Hepatocyte (in vitro differentiated cells): ENCODE measurements around the gene SEPTIN5.

Experiments
- CTCF ChIP-seq: fragments of 200-600 bp; sonication (generic); IDR thresholded peaks from 2 replicates; pipeline ENCODE4 v1.5.1; 2016; ENCODE audit warnings: antibody characterized with exemption, mild to moderate bottlenecking; ENCODE audit not compliant: poor library complexity
- EZH2 ChIP-seq: fragments of 200-600 bp; sonication (generic); IDR thresholded peaks from 2 replicates; pipeline ENCODE4 v1.6.1; 2016; ENCODE audit warnings: antibody characterized with exemption, mild to moderate bottlenecking, borderline replicate concordance
- EZH2phosphoT487 ChIP-seq: fragments of 200-600 bp; sonication (generic); IDR thresholded peaks from one replicate; pipeline ENCODE4 v1.6.1; 2018; ENCODE audit warnings: antibody characterized with exemption, mild to moderate bottlenecking, low read depth, moderate library complexity; ENCODE audit not compliant: unreplicated experiment, severe bottlenecking

- TF ChIP-seq EZH2 (no peak), CTCF (no peak), EZH2phosphoT487 (peak; percentile 43)
These were observed 48.5 kb downstream of the SEPTIN5 start for GRCh38 chr22:19762568-19763457.
